ENCODE data around the gene EXTL2.

GRCh38 chr1:100875228-100875627 is 19.4 kb downstream of the EXTL2 start:
- TF ChIP-seq CTCF (IDR thresholded peaks at IDR 0.05; ENCODE audit: insufficient read depth, low read length) (no peak), POLR2AphosphoS5 (IDR thresholded peaks at IDR 0.05; ENCODE audit: low read depth) (no peak), REST (IDR thresholded peaks at IDR 0.05; ENCODE audit: insufficient replicate concordance, low read depth) (no peak), SPI1 (IDR thresholded peaks at IDR 0.05; ENCODE audit: borderline replicate concordance, low read depth) (no peak)
